OCI-LY1 (cell line): ENCODE measurements around the gene MROH9.
"Not testable (repeated sequence)": the region's sequence is repeated elsewhere in the genome, so short reads cannot be mapped to it uniquely, and the experiment has no call there.

Experiments
- H2AFZ ChIP-seq: fragments of 200-600 bp; sonication (generic), shearing (Covaris generic); 2 replicates; pipeline ENCODE4 v1.6.0; 2014; ENCODE audit warnings: antibody characterized with exemption, mild to moderate bottlenecking, low read length
- H3F3A ChIP-seq: fragments of 200-600 bp; sonication (generic), shearing (Covaris generic); 2 replicates; pipeline ENCODE4 v1.6.0; 2014; ENCODE audit warnings: mild to moderate bottlenecking, antibody characterized with exemption, low read length, moderate library complexity; ENCODE audit not compliant: insufficient read depth
- H3K27ac ChIP-seq: fragments of 200-600 bp; sonication (generic); 2 replicates; pipeline ENCODE4 v1.5.1; 2014; ENCODE audit warnings: low read length, mixed run types, mild to moderate bottlenecking, low read depth; ENCODE audit not compliant: poor library complexity, severe bottlenecking
- H3K27me3 ChIP-seq: fragments of 200-600 bp; sonication (generic); 2 replicates; pipeline ENCODE4 v1.6.0; 2014; ENCODE audit warnings: antibody characterized with exemption, mild to moderate bottlenecking, low read length, moderate library complexity; ENCODE audit not compliant: insufficient read depth
- H3K36me3 ChIP-seq: fragments of 200-600 bp; sonication (generic); 2 replicates; pipeline ENCODE4 v1.6.1; 2014; ENCODE audit warnings: mild to moderate bottlenecking, antibody characterized with exemption, low read length, moderate library complexity, mixed read lengths; ENCODE audit not compliant: insufficient read depth
- H3K4me1 ChIP-seq: fragments of 200-600 bp; sonication (generic); 2 replicates; pipeline ENCODE4 v1.5.1; 2014; ENCODE audit warnings: mild to moderate bottlenecking, low read length, moderate library complexity; ENCODE audit not compliant: insufficient read depth, severe bottlenecking
- H3K4me2 ChIP-seq: fragments of 200-600 bp; sonication (generic), shearing (Covaris generic); 2 replicates; pipeline ENCODE4 v1.6.1; 2014; ENCODE audit warnings: low read length
- H3K4me3 ChIP-seq: fragments of 200-600 bp; sonication (generic); 2 replicates; pipeline ENCODE4 v1.5.1; 2014; ENCODE audit warnings: low read length, low read depth, mild to moderate bottlenecking, mixed read lengths; ENCODE audit not compliant: poor library complexity, severe bottlenecking
- H3K79me2 ChIP-seq: fragments of 200-600 bp; shearing (Covaris generic); 2 replicates; pipeline ENCODE4 v1.6.1; 2016; ENCODE audit warnings: mixed run types, low read length, mixed read lengths; ENCODE audit not compliant: insufficient read depth
- H3K9ac ChIP-seq: fragments of 200-600 bp; sonication (generic), shearing (Covaris generic); 2 replicates; pipeline ENCODE4 v1.6.1; 2014; ENCODE audit warnings: mild to moderate bottlenecking, low read length, mixed read lengths
- H3K9me2 ChIP-seq: fragments of 200-600 bp; sonication (generic), shearing (Covaris generic); 2 replicates; pipeline ENCODE4 v1.6.1; 2014; ENCODE audit warnings: low read depth, mild to moderate bottlenecking, low read length, mixed read lengths
- H3K9me3 ChIP-seq: fragments of 200-600 bp; shearing (Covaris generic); 2 replicates; pipeline ENCODE4 v1.6.1; 2014; ENCODE audit warnings: low read length, mixed read lengths
- H4K20me1 ChIP-seq: fragments of 200-600 bp; sonication (generic), shearing (Covaris generic); 2 replicates; pipeline ENCODE4 v1.6.0; 2016; ENCODE audit warnings: mild to moderate bottlenecking, low read length; ENCODE audit not compliant: insufficient read depth
- CTCF ChIP-seq: fragments of 200-600 bp; sonication (generic), shearing (Covaris generic); IDR thresholded peaks from 2 replicates; pipeline ENCODE4 v1.5.1; 2017; ENCODE audit warnings: mild to moderate bottlenecking, antibody characterized with exemption, low read length, moderate library complexity, mixed read lengths
- EZH2 ChIP-seq: fragments of 200-600 bp; sonication (generic), shearing (Covaris generic); IDR thresholded peaks from 2 replicates; pipeline ENCODE4 v1.8.0; 2017; ENCODE audit warnings: borderline replicate concordance, mixed run types, mild to moderate bottlenecking, antibody characterized with exemption, low read length, moderate library complexity, mixed read lengths

Gene MROH9

GRCh38 chr1:170938281-170938680 is 2.9 kb downstream of the MROH9 start:
- Histone ChIP-seq H3K9ac (no peak overlapping the region), H3K4me2 (no peak overlapping the region), H3F3A (no peaks in the 10 kb centered on the region), H3K9me2 (no peaks in the 10 kb centered on the region), H3K9me3 (no peaks in the 10 kb centered on the region), H2AFZ (no peak overlapping the region), H3K36me3 (no peaks in the 10 kb centered on the region), H3K4me3 (no peak overlapping the region), H3K27ac (no peak overlapping the region), H3K27me3 (no peaks in the 10 kb centered on the region), H3K4me1 (no peaks in the 10 kb centered on the region), H3K79me2 (no peaks in the 10 kb centered on the region), H4K20me1 (no peaks in the 10 kb centered on the region)
- no peak for TF ChIP-seq CTCF
- no peak for TF ChIP-seq EZH2

GRCh38 chr1:170939476-170939875 is 4.1 kb downstream of the MROH9 start:
- Histone ChIP-seq H3K4me3 (no peak overlapping the region), H3K79me2 (no peaks in the 10 kb centered on the region), H3K9ac (no peak overlapping the region), H3K27me3 (no peaks in the 10 kb centered on the region), H3K4me1 (no peaks in the 10 kb centered on the region), H3K27ac (no peak overlapping the region), H3K36me3 (no peaks in the 10 kb centered on the region), H2AFZ (no peak overlapping the region), H4K20me1 (no peaks in the 10 kb centered on the region), H3F3A (no peaks in the 10 kb centered on the region), H3K9me3 (no peaks in the 10 kb centered on the region), H3K9me2 (no peaks in the 10 kb centered on the region), H3K4me2 (no peak overlapping the region)
- no peak for TF ChIP-seq EZH2

DNA sequence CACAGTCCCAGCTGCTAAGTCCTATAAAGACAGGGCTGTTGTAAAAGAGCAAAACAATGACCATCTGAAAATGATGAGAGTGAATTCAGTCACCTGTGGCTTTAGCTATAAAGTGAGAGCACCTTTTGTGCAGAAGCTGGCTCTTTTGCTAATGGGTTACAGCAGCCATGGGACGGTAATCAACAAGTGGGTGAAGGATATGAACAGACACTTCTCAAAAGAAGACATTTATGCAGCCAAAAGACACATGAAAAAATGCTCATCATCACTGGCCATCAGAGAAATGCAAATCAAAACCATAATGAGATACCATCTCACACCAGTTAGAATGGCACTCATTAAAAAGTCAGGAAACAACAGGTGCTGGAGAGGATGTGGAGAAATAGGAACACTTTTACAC is 16.4 kb downstream of the MROH9 start:
- not testable (repeated sequence) for H3K27me3 ChIP-seq, H3K9me2 ChIP-seq, H4K20me1 ChIP-seq, H3K4me3 ChIP-seq, H3K27ac ChIP-seq, H3K9ac ChIP-seq, H2AFZ ChIP-seq, H3K36me3 ChIP-seq, H3K4me1 ChIP-seq, H3F3A ChIP-seq, H3K79me2 ChIP-seq, H3K9me3 ChIP-seq, H3K4me2 ChIP-seq

GRCh38 chr1:170959385-170959784 is 24.1 kb downstream of the MROH9 start:
- H3K79me2 ChIP-seq, result no peaks in the 10 kb centered on the region
- no peaks in the 10 kb centered on the region for H3F3A ChIP-seq
- no peaks in the 10 kb centered on the region for H3K36me3 ChIP-seq
- H3K4me3 ChIP-seq, result no peak overlapping the region
- H3K9ac ChIP-seq, result no peak overlapping the region
- no peak overlapping the region for H3K27ac ChIP-seq
- no peaks in the 10 kb centered on the region for H3K9me3 ChIP-seq
- no peaks in the 10 kb centered on the region for H3K9me2 ChIP-seq
- H4K20me1 ChIP-seq, result no peaks in the 10 kb centered on the region
- H3K27me3 ChIP-seq, result no peaks in the 10 kb centered on the region
- TF ChIP-seq EZH2 (no peak), CTCF (no peak)
- H2AFZ ChIP-seq, result no peak overlapping the region
- no peak overlapping the region for H3K4me2 ChIP-seq
- no peaks in the 10 kb centered on the region for H3K4me1 ChIP-seq
